IPS-18c (cell line): ENCODE measurements around the gene GTF2IRD2.
"Not testable (repeated sequence)": the region's sequence is repeated elsewhere in the genome, so short reads cannot be mapped to it uniquely, and the experiment has no call there.

ENCODE experiments used
- H3K4me3 ChIP-seq: 2 replicates; pipeline ENCODE4 v1.7.0; 2013; ENCODE audit warnings: low read depth, mild to moderate bottlenecking, low read length, moderate library complexity; ENCODE audit not compliant: insufficient read depth
- H3K9me3 ChIP-seq: one replicate; pipeline ENCODE4 v1.6.1; 2013; ENCODE audit warnings: mild to moderate bottlenecking, low read length, moderate library complexity; ENCODE audit not compliant: control insufficient read depth, insufficient read depth

Gene GTF2IRD2

GRCh38 chr7:74850833-74851721 lies at the start of gene GTF2IRD2:
Gene GTF2IRD2, minus strand, starts transcription at chr7:74851605. Its CDS starts 15,227 bp downstream, at chr7:74836378.
- H3K9me3 ChIP-seq, H3K4me3 ChIP-seq: not testable (repeated sequence)

DNA sequence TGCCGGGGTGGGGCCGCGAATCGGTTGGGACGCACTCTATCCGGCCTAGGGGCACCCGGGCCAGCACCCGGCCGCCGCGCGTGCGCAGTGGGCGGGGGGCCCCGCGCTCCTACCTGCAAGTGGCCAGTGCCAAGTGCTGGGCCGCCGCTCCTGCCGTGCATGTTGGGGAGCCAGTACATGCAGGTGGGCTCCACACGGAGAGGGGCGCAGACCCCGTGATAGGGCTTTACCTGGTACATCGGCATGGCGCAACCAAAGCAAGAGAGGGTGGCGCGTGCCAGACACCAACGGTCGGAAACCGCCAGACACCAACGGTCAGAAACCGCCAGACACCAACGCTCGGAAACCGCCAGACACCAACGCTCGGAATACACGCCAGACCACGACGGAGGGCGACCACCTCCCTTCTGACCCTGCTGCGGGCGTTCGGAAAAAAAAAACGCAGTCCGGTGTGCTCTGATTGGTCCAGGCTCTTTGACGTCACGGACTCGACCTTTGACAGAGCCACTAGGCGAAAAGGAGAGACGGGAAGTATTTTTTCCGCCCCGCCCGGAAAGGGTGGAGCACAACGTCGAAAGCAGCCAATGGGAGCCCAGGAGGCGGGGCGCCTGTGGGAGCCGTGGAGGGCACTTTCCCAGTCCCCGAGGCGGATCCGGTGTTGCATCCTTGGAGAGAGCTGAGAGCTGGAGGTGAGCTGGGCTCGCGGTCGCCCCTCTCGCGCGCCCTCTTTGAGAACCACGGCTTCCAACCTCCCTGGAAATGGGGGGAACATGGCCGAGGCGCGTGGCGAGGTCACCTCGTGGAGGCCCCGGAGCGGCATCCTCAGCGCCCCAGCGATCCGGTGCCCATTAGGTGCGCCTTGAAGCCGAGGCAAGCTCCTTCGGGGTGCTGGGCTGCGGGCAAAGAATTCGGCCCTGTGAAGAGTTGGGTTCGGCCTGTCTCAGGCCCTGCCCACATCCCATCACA lies 39.0 kb upstream of the GTF2IRD2 start:
- H3K4me3 ChIP-seq, result peak overlapping the region; percentile 53; the same call in 1 of the 2 replicates
- H3K9me3 ChIP-seq, result not testable (repeated sequence)

- H3K9me3 ChIP-seq, H3K4me3 ChIP-seq: not testable (repeated sequence)
These were observed 38.2 kb upstream of the GTF2IRD2 start for GRCh38 chr7:74889518-74890129.

- not testable (repeated sequence) for H3K4me3 ChIP-seq, H3K9me3 ChIP-seq
These were observed 33.9 kb upstream of the GTF2IRD2 start for GRCh38 chr7:74885295-74885694.

DNA sequence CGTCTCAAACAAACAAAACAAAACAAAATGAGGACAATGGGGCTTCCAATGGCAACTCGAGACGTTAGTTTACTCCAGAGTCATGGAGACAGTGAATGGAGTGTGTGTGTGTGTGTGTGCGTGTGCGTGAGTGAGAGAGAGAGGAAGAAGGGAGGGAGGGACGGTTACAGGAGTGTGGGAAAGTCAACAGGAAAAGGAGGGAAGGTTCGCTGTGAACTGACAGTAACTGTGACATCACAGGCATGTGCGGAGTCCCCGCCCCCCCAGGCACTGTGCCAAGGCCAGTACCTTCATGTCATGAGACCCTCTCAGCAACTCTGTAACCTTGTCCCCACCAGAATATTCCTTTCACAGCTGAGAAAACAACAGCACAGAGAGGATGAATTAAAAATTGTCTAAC lies 30.7 kb upstream of the GTF2IRD2 start:
- H3K9me3 ChIP-seq, H3K4me3 ChIP-seq: not testable (repeated sequence)

GRCh38 chr7:74874748-74875512 lies 23.5 kb upstream of the GTF2IRD2 start:
- H3K4me3 ChIP-seq, H3K9me3 ChIP-seq: not testable (repeated sequence)

DNA sequence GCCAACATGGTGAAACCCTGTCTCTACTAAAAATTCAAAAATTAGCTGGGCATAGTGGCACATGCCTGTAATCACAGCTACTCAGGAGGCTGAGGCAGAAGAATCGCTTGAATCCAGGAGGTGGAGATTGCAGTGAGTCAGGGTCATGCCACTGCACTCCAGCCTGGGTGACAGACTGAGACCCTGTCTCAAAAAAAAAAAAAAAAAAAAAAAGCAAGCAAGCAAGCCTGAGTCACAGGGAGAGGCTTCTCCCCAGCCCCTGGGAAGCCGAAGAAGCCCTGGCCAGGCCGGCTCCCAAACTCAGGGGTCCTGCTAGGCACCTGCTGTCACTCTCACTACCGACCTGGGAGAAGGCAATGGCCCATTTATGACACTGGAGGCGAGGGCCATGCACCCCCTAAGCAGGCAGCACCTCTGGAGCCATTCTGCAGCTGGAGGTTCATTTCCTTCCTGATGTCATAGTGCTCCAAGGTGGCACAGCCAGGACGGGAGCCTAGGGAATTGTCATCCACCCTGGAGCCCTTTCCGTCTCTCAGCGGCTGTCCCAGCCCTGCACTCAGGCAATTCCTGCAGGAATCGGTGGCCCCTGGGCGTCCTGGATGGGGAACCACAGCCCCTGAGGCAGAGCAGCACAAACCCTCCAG lies 22.8 kb upstream of the GTF2IRD2 start:
- not testable (repeated sequence) for H3K9me3 ChIP-seq

DNA sequence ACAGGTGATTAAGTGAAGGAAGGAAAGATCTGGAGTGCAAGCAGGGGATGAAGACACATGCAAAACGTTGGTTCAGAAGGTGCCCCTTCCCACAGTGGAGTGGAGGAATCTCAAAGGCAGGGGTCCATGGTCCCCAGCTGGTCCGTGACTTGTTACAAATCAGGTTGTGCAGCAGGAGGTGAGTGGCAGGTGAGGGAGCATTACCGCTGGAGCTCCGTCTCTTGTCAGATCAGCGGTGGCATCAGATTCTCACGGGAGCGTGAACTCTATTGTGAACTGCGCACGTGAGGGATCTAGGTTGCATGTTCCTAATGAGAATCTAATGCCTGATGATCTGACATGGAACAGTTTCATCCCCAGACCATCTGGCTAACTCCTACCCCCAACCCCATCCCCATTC lies 21.1 kb upstream of the GTF2IRD2 start:
- not testable (repeated sequence) for H3K4me3 ChIP-seq, H3K9me3 ChIP-seq

More for the DNA sequence above, 22.8 kb upstream of the GTF2IRD2 start:
- H3K4me3 ChIP-seq, result not testable (repeated sequence)

GRCh38 chr7:74865777-74866176 lies 14.4 kb upstream of the GTF2IRD2 start:
- H3K9me3 ChIP-seq, H3K4me3 ChIP-seq: not testable (repeated sequence)

DNA sequence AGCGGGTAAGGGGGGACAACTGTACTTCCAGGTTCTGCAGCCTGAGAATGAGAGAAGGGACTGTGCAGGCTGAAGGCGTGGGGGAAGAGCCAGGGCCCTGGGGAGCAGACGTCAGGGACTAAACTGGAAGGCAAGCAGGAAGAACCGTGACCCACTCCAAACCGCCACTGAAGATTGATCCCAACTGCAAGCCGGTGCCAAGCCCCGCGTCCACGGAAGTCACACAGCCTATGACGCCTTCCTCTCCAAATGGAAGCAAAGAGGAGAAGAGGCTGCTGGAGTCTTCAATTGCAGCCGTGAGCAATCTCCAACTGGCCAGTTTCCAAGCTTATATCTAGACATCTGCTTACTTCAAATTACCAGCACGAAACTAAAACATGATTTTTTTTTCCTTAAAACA lies 1.6 kb downstream of the GTF2IRD2 start:
- not testable (repeated sequence) for H3K4me3 ChIP-seq, H3K9me3 ChIP-seq

GRCh38 chr7:74830411-74830810 lies 21.0 kb downstream of the GTF2IRD2 start:
- H3K4me3 ChIP-seq, H3K9me3 ChIP-seq: not testable (repeated sequence)

DNA sequence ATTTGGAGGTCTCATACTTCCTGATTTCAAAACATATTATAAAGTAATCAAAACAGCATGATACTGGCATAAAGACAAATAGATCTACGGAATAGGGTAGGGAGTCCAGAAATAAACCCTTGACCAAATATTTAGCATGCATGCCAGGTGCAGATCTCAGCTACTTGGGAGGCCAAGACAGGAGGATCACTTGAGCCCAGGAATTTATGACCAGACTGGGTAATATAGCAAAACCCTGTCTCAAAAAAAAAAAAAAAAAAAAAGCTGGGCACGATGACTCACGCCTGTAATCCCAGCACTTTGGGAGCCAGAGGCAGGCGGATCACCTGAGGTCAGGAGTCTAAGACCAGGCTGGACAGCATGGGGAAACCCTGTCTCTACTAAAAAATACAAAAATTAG lies 21.4 kb downstream of the GTF2IRD2 start:
- not testable (repeated sequence) for H3K9me3 ChIP-seq, H3K4me3 ChIP-seq

DNA sequence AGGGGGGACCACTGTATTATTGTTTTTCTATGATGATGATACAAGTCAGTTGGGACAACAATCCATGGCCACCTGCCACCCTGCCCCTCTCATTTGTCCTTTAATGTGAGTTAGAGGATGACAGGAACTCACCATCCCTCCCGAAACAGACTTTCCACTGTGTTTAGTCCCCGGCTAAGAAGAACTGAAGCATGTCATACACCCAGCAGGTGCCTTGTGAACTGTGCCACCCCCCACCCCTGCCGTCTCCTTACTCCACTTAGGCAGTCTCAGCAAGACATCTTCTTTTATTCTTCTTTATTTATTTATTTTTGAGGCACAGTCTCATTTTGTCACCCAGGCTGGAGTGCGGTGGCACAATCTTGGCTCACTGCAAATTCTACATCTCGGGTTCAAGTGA lies 30.1 kb downstream of the GTF2IRD2 start:
- not testable (repeated sequence) for H3K4me3 ChIP-seq, H3K9me3 ChIP-seq

GRCh38 chr7:74820146-74820805 lies 31.1 kb downstream of the GTF2IRD2 start:
- not testable (repeated sequence) for H3K4me3 ChIP-seq, H3K9me3 ChIP-seq

- H3K9me3 ChIP-seq, H3K4me3 ChIP-seq: not testable (repeated sequence)
These were observed 35.5 kb downstream of the GTF2IRD2 start for GRCh38 chr7:74815882-74816281.

DNA sequence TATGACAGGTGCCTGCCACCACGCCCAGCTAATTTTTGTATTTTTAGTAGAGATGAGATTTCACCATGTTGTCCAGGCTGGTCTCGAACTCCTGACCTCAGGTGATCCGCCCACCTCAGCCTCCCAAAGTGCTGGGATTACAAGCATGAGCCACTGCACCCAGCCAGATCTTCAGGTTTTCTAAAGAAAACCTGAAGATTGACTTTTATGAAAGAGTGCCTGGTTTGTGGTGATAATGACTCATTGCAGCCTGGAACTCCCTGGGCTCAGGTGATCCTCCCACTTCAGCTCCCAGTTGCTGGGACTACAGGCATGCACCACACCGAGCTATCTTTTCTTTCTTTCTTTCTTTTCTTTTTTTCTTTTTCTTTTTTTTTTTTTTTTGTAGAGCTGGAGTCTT lies 52.8 kb downstream of the GTF2IRD2 start:
- not testable (repeated sequence) for H3K4me3 ChIP-seq, H3K9me3 ChIP-seq
